Natural killer cell (primary cell): ENCODE results near the gene KTI12. TPM values are rescaled to one million over a fixed set of nuclear protein-coding genes. Genes with fewer than 3 reads are reported as not detected.
"Not testable (repeated sequence)": the region's sequence is repeated elsewhere in the genome, so short reads cannot be mapped to it uniquely, and the experiment has no call there.

Source experiments
- ATAC-seq, 3 donors: fragments of 150-1000 bp in 2 of 3; fragments of 200-7000 bp in 1 of 3; cut with Tn5 transposase; 1 replicate in 1 of 3; 2 replicates in 2 of 3; pipeline ENCODE4 v1.10.0; 2021; ENCODE audit warnings: mild to moderate bottlenecking in 2 of 3, moderate library complexity in 2 of 3
- DNase-seq, 2 donors: peaks; one replicate each; pipeline versions ENCODE4 v3.0.0 to v3.0.0-alpha.2; 2013 to 2021; ENCODE audit warnings: mixed read lengths in 1 of 2
- H3K27ac ChIP-seq: one replicate; pipeline ENCODE4 v1.5.1; 2013; ENCODE audit warnings: mild to moderate bottlenecking, low read length
- H3K27me3 ChIP-seq: one replicate; pipeline ENCODE4 v1.6.1; 2013; ENCODE audit warnings: low read length; ENCODE audit not compliant: control insufficient read depth, insufficient read depth
- H3K36me3 ChIP-seq: one replicate; pipeline ENCODE4 v1.6.1; 2013; ENCODE audit warnings: low read length; ENCODE audit not compliant: control insufficient read depth, insufficient read depth
- H3K4me1 ChIP-seq: one replicate; pipeline ENCODE4 v1.6.1; 2013; ENCODE audit warnings: low read length; ENCODE audit not compliant: control insufficient read depth, insufficient read depth
- H3K4me3 ChIP-seq: one replicate; pipeline ENCODE4 v1.5.1; 2013; ENCODE audit warnings: low read length
- H3K9me3 ChIP-seq: one replicate; pipeline ENCODE4 v1.6.1; 2013; ENCODE audit warnings: low read length; ENCODE audit not compliant: control insufficient read depth, insufficient read depth
- H3K27ac Mint-ChIP-seq, 2 donors: one replicate each; pipeline ENCODE4 v1.8.0; 2022; ENCODE audit warnings: mild to moderate bottlenecking in 2 of 2, mixed read lengths in 2 of 2, moderate library complexity in 1 of 2
- H3K27me3 Mint-ChIP-seq, 2 donors: one replicate each; pipeline ENCODE4 v1.8.0; 2022; ENCODE audit warnings: low read depth in 2 of 2, mixed read lengths in 2 of 2
- H3K36me3 Mint-ChIP-seq: one replicate; pipeline ENCODE4 v1.8.0; 2022; ENCODE audit warnings: mixed read lengths
- H3K4me1 Mint-ChIP-seq, 2 donors: one replicate each; pipeline ENCODE4 v1.8.0; 2022; ENCODE audit warnings: mixed read lengths in 2 of 2
- H3K4me3 Mint-ChIP-seq: one replicate; pipeline ENCODE4 v1.8.0; 2022; ENCODE audit warnings: mild to moderate bottlenecking, moderate library complexity, mixed read lengths
- H3K9me3 Mint-ChIP-seq, 2 donors: one replicate each; pipeline ENCODE4 v1.8.0; 2022; ENCODE audit warnings: mixed read lengths in 2 of 2
- WGBS: methylation state at CpG from one replicate; pipeline ENCODE4 v1.1.7; 2013; ENCODE audit warnings: missing lambda C conversion rate; ENCODE audit not compliant: insufficient coverage; 5-methylcytosine and 5-hydroxymethylcytosine counted together
- intact Hi-C: fragments of 100-400 bp; cut with micrococcal nuclease; formaldehyde crosslinking; loops from one replicate; pipeline ENCODE4 v1.14.2; 2022
- total RNA-seq, 4 donors: library from RNA; stranded (reverse); fragments of 120-200 nt in 1 of 4; gene quantifications; one replicate each; pipeline versions ENCODE4 v1.2.3 to v1.2.4, GENCODE V29; 2013 to 2022
- TF ChIP-seq, protein P1 (sequence below): fragments of 200-600 bp; IDR thresholded peaks from one replicate; pipeline ENCODE4 v1.8.0; 2022; ENCODE audit warnings: antibody characterized with exemption

The KTI12 gene
- total RNA-seq, 3 donors from 2014 or later (not counting 1 experiment from before 2014, with no cell fraction given) = 12.6 to 13.8 (median 13.2) TPM

DNA sequence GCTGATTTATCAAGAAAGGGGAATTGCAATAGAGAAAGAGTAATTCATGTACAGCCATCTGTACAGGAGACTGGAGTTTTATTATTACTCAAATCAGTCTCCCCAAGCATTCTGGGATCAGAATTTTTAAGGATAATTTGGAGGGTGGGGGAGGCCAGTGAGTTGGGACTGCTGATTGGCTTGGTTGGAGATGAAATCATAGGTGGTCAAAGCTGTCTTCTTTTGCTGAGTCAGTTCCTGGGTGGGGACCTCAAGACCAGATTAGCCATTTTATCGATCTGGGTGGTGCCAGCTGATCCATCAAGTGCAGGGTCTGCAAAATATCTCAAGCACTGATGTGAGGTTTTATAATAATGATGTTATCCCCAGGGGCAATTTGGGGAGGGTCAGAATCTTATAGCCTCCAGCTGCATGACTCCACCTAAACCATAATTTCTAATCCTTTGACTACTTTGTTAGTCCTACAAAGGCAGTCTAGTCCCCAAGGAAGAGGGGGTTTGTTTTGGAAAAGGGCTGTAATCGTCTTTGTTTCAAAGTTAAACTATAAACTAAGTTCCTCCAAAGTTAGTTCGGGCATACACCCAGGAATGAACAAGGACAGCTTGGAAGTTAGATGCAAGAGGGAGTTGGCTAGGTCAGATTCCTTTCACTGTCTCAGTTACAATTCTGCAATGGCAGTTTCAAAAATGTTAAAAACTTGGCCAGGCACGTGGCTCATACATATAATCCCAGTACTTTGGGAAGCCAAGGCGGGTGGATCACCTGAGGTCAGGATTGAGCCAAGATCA, 26.2 kb downstream of the KTI12 start:
- Mint-ChIP-seq H3K9me3 (no peaks in the 10 kb centered on the region), H3K36me3 (no peaks in the 10 kb centered on the region), H3K4me3 (no peak overlapping the region), H3K27me3 (peaks cover 20 to 31% of the 10 kb centered on the region in 2 donors), H3K4me1 (no peaks in the 10 kb centered on the region), H3K27ac (no peak overlapping the region)
- Histone ChIP-seq H3K9me3 (no peaks in the 10 kb centered on the region), H3K36me3 (no peaks in the 10 kb centered on the region), H3K4me3 (no peak overlapping the region), H3K4me1 (no peaks in the 10 kb centered on the region), H3K27ac (no peak overlapping the region), H3K27me3 (no peaks in the 10 kb centered on the region)
- DNase-seq = no peak
- WGBS = 77% methylated on average over 5 of the region's 5 CpGs
- intact Hi-C loops = no loop called here
- TF ChIP-seq, protein P1, sequence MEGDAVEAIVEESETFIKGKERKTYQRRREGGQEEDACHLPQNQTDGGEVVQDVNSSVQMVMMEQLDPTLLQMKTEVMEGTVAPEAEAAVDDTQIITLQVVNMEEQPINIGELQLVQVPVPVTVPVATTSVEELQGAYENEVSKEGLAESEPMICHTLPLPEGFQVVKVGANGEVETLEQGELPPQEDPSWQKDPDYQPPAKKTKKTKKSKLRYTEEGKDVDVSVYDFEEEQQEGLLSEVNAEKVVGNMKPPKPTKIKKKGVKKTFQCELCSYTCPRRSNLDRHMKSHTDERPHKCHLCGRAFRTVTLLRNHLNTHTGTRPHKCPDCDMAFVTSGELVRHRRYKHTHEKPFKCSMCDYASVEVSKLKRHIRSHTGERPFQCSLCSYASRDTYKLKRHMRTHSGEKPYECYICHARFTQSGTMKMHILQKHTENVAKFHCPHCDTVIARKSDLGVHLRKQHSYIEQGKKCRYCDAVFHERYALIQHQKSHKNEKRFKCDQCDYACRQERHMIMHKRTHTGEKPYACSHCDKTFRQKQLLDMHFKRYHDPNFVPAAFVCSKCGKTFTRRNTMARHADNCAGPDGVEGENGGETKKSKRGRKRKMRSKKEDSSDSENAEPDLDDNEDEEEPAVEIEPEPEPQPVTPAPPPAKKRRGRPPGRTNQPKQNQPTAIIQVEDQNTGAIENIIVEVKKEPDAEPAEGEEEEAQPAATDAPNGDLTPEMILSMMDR = no peak
- no peak for ATAC-seq

DNA sequence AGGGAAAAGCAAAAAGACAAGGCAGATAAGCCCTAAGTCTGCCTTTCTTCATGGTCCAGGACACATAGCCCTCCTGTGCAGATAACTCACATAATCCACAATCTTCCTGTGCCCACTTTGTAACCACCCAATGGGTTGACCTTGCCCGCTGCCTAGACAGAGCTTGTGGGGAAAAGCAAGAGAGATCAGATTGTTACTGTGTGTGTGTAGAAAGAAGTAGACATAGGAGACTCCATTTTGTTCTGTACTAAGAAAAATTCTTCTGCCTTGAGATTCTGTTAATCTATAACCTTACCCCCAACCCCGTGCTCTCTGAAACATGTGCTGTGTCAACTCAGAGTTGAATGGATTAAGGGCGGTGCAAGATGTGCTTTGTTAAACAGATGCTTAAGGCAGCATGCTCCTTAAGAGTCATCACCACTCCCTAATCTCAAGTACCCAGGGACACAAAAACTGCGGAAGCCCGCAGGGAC, 27.5 kb downstream of the KTI12 start:
- H3K9me3 Mint-ChIP-seq, ATAC-seq, H3K27ac Mint-ChIP-seq, H3K27me3 ChIP-seq, H3K4me3 Mint-ChIP-seq, H3K4me1 Mint-ChIP-seq, H3K4me1 ChIP-seq, DNase-seq, H3K36me3 ChIP-seq, H3K36me3 Mint-ChIP-seq, H3K4me3 ChIP-seq, H3K9me3 ChIP-seq, H3K27ac ChIP-seq, intact Hi-C loops: not testable (repeated sequence)
- WGBS = no CpG with 5 or more reads among the region's 5 CpGs
- H3K27me3 Mint-ChIP-seq = peaks cover 20 to 32% of the 10 kb centered on the region in 2 donors

DNA sequence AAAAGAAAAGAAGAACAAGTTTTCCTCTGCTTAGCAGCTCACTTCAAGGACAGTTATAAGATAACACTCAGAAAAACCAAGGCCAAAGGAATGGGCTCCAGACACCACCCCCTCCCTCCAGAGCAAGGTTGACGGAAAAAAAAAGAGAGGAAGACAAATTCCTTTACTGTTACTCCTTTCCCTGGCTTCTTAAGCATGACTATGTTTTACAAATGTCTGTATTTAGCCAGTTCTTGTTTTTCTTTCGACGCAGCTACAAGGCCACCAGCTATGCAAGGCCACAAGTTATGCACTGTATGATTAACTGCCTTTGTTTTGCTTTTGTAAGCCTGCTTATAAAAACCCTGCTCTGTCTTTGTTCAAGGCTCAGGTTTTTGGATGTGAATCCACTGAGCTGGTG, 28.1 kb downstream of the KTI12 start:
- H3K27ac ChIP-seq, H3K4me1 ChIP-seq, intact Hi-C loops, DNase-seq, ATAC-seq, H3K4me1 Mint-ChIP-seq, H3K9me3 Mint-ChIP-seq, H3K36me3 Mint-ChIP-seq, H3K27ac Mint-ChIP-seq, H3K27me3 ChIP-seq, H3K4me3 ChIP-seq, H3K4me3 Mint-ChIP-seq, H3K36me3 ChIP-seq, H3K9me3 ChIP-seq: not testable (repeated sequence)
- H3K27me3 Mint-ChIP-seq = peaks cover 20 to 32% of the 10 kb centered on the region in 2 donors
- 64% methylated on average over 3 of the region's 3 CpGs for WGBS

DNA sequence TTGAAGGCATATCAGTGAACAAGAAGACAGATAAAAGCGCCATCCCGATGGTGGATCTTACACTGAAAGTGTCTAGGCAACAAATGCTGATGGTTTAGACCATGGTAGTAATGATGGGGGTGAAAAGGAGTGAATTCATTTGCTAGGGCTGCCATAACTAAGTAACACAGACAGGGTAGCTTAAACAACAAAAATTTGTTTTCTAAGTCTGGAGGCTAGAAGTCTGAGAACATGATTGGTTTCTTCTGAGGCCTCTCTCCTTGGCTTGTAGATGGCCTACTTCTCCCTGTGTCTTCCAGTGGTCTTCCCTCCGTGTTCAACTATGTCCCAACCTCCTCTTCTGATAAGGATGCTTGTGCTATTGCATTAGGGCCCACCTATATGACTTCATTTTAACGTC, 29.7 kb downstream of the KTI12 start:
- no peaks in the 10 kb centered on the region for H3K36me3 Mint-ChIP-seq
- no peak overlapping the region for H3K27ac ChIP-seq
- H3K4me1 ChIP-seq = no peaks in the 10 kb centered on the region
- ATAC-seq = no peak
- intact Hi-C loops = loop anchor here (5.0 kb wide), 1 partner anchor 377 kb away; no protein-coding TSS in a partner anchor
- WGBS = 67% methylated on average over 4 of the region's 4 CpGs
- H3K9me3 ChIP-seq = no peaks in the 10 kb centered on the region
- DNase-seq = no peak
- H3K27ac Mint-ChIP-seq = no peak overlapping the region
- no peak overlapping the region for H3K4me3 ChIP-seq
- no peaks in the 10 kb centered on the region for H3K9me3 Mint-ChIP-seq
- no peaks in the 10 kb centered on the region for H3K4me1 Mint-ChIP-seq
- TF ChIP-seq, protein P1 = no peak
- no peaks in the 10 kb centered on the region for H3K36me3 ChIP-seq
- H3K27me3 Mint-ChIP-seq = peaks cover 24 to 32% of the 10 kb centered on the region in 2 donors
- H3K27me3 ChIP-seq = no peaks in the 10 kb centered on the region
- no peak overlapping the region for H3K4me3 Mint-ChIP-seq
